NOMO-1 treated with DMSO at 0.1 percent for 48 hours (cell line): ENCODE results near the gene DEFB131A.
"Not testable (repeated sequence)": the region's sequence is repeated elsewhere in the genome, so short reads cannot be mapped to it uniquely, and the experiment has no call there.

Experiments
- DNase-seq: peaks from one replicate; lab custom pipeline; 2025; ENCODE audit not compliant: unreplicated experiment; lab: John Stamatoyannopoulos, UW

Gene DEFB131A

GRCh38 chr4:9444114-9444513, at the start of gene DEFB131A:
DEFB131A (plus strand) TSS chr4:9444414; CDS start chr4:9444534, 120 bp downstream.
- not testable (repeated sequence) for DNase-seq

GRCh38 chr4:9405774-9406173, 38.4 kb upstream of the DEFB131A start:
- DNase-seq: not testable (repeated sequence)

GRCh38 chr4:9406491-9406890, 37.7 kb upstream of the DEFB131A start:
- not testable (repeated sequence) for DNase-seq

- no peak for DNase-seq
These were observed 34.4 kb upstream of the DEFB131A start for GRCh38 chr4:9409793-9410192.

DNA sequence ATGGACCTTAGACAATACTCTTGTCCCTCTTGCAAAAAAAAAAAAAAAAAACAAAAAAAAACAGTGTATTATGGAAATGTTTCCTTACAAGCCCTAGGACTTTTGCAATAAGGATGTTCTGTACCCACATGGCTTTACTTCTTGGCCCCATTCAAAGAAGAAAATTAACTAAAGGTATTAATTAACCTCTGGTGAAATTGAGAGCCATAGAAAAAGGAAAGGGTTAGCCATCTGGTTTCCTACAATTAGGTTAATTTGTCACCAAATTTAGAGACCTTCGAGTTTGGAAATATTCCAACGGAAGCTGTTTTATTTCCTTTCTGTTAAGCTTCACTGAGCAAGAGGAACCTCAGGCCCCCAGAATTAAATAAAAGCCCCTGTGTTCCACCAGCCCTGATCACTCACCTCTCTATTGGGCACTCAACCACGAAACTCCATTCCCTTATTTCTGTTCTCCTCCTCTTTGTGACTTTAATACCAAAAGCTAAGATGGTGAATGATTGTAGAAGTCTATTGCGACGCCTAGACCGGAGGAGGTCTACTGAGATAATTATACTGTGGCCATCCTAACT, 22.2 kb upstream of the DEFB131A start:
- DNase-seq: not testable (repeated sequence)

DNA sequence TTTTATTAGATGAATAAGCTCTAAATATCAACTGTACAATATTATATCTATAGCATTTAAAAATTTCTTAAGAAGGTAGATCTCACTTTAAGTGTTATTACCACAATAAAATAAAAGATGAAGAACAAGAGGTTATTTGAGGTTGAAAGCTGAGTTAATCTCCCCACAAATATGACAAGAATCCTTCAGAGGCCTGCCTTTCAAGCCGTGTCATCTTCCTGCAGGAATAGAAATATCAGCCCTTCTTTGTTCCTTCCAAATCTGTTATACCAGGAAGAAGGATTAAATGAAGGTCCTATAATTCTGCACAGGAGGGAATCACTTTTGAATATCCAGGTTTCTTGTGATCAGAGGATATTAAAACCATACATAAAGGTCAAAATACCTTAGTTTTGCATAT, 18.3 kb upstream of the DEFB131A start:
- DNase-seq: not testable (repeated sequence)

- DNase-seq: not testable (repeated sequence)
These were observed 14.2 kb upstream of the DEFB131A start for GRCh38 chr4:9430061-9430460.

DNA sequence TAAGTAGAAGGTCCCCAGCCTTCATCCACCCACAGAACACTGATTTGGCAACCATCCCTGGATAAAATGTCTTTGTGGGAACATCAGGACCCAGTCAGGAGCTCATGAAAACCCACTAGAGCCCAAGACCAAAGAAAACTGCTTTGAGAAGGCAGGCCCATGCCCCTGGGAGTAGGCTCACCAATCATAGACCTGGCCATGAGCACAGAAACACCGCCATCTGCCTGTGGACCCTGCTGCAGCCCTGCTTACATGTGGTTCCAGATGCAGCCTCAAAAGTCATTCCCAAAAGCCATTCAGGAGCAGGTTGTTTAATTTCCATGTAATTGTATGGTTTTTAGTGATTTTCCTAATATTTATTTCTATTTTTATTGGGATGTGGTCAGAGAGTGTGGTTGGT, 10.9 kb upstream of the DEFB131A start:
- DNase-seq: not testable (repeated sequence)

DNA sequence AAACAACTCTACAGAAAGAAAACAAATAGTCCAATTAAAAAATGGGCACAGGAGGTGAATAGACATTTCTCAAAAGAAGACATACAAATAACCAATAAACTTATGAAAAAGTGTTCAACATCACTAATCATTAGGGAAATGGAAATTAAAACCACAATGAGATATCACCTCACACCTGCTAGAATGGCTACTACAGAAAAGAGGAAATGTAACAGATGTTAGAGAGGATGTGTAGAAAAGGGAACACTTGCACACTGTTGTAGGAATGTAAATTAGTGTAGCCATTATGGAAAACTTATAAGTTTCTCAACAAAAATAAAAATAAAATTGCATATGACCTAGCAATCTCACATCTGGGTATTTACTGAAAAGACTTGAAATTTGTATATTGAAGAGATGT, 7.5 kb upstream of the DEFB131A start:
- not testable (repeated sequence) for DNase-seq

GRCh38 chr4:9442355-9442754, 1.9 kb upstream of the DEFB131A start:
- not testable (repeated sequence) for DNase-seq

- DNase-seq: not testable (repeated sequence)
These were observed 467 bp downstream of the DEFB131A start for GRCh38 chr4:9444681-9445080.

GRCh38 chr4:9452251-9452650, 8.0 kb downstream of the DEFB131A start:
- DNase-seq: not testable (repeated sequence)

DNA sequence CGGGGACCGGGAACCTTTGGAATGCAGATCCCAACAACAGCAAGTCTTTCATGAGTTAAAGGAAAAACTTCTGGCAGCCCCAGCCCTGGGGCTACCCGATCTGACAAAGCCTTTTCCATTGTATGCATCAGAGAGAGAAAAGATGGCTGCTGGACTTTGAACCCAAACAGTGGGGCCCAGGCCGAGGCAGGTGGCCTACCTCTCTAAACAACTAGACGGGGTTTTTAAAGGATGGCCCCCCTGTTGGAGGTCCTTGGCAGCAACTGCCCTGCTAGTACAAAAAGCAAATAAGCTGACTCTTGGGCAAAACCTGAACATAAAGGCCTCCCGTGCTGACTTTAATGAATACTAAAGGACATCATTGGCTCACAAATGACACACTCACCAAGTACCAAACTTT, 10.1 kb downstream of the DEFB131A start:
- DNase-seq: not testable (repeated sequence)

- not testable (repeated sequence) for DNase-seq
These were observed 10.8 kb downstream of the DEFB131A start for GRCh38 chr4:9455046-9455445.

DNA sequence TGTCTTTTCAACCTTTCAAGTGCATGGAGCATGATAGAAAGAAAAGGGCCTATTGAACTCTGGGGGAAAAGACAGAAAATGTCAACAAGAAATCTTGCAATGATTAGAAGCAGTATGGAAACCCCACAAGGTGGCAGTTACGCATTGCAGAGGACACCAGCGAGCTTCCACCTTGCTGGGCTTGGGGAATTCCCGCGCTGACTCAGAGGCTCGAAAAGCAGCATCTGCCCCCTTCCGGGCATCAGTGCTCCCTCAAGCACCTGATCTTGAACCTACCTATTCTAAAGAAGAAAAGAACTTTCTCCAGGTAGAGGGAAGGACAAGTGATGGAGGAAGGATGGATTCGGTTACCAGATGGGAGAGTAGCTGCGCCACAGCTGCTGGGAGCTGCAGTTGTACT, 35.3 kb downstream of the DEFB131A start:
- not testable (repeated sequence) for DNase-seq

GRCh38 chr4:9480066-9480465, 35.9 kb downstream of the DEFB131A start:
- not testable (repeated sequence) for DNase-seq

GRCh38 chr4:9482871-9483270, 38.7 kb downstream of the DEFB131A start:
- DNase-seq: not testable (repeated sequence)

GRCh38 chr4:9483682-9484081, 39.5 kb downstream of the DEFB131A start:
- not testable (repeated sequence) for DNase-seq

DNA sequence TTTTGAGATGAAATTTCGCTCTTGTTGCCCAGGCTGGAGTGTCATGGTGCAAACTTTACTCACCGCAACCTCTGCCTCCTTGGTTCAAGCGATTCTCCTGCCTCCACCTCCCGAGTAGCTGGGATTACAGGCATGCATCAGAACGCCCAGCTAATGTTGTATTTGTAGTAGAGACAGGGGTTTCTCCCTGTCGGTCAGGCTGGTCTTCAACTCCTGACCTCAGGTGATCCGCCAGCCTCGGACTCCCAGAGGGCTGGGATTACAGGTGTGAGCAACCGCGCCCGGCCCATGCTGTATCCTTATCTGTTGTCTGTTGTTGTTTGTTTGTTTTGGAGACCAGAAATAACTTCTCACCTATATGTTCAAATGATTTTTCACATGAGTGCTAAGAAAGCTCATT, 42.7 kb downstream of the DEFB131A start:
- DNase-seq: not testable (repeated sequence)

DNA sequence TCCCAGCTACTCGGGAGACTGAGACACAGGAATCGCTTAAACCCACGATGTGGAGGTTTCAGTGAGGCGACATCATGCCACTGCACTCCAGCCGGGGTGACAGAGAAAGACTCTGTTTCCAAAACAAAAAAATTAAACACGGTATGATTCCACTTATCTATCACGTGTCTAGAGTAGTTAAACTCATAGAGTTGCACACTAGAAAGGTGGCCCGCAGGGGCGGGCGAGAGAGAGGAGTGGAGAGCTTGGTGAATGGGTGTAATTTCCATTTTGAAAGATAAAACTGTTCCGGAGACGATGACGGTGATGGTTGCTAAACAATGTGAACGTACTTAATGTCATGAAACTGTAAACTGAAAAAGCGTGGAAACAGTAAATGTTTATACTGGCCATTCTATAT, 44.6 kb downstream of the DEFB131A start:
- DNase-seq: not testable (repeated sequence)

DNA sequence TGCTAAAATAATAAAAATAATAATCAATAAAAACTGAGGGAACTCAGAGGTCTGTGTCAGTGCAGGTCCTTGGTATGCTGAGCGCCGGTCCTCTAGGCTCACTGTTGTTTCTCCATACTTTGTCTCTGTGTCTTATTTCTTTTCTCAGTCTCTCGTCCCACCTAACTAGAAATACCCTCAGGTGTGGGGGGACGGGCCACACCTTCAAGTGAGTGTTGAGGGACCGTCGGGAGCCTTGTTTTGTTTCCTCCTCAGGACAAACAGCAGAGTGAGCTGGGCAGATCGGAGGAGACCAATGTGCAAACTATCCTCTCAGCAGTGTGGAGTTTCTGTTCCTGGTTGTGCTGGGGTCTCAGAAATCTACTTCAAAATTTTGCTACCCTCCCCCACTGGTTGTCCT, 46.3 kb downstream of the DEFB131A start:
- DNase-seq: not testable (repeated sequence)

GRCh38 chr4:9490986-9491385, 46.8 kb downstream of the DEFB131A start:
- not testable (repeated sequence) for DNase-seq

DNA sequence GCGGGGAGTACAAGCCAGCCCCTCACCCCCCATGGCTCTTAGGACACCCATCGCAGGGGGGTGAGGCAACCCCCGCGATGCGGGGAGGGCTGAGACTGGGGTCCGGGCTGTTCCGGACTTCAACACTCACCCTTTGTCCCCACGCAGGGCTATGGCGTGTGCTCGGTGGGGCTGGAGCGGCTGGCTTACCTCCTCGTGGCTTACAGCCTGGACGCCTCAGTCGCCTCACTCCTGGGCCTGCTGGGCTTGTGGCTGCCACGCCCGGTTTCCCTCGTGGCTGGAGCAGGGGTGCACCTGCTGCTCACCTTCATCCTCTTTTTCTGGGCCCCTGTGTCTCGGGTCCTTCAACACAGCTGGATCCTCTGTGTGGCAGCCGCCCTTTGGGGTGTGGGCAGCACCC, 49.4 kb downstream of the DEFB131A start:
- not testable (repeated sequence) for DNase-seq
